Lung (tissue), 12 donors: ENCODE data around the gene FAM13B. TPM values are rescaled to one million over a fixed set of nuclear protein-coding genes. Genes with fewer than 3 reads are reported as not detected.

ENCODE experiments used
- ATAC-seq: fragments of 200-7000 bp; cut with Tn5 transposase; one replicate; pipeline ENCODE4 v1.9.1; 2020; ENCODE audit warnings: moderate number of reproducible peaks; ENCODE audit not compliant: insufficient read depth, low FRiP score
- DNase-seq, 3 donors: peaks; one replicate each; pipeline ENCODE4 v3.0.0-alpha.2; 2013 to 2017
- H3K27ac ChIP-seq, 2 donors: one replicate each; pipeline ENCODE4 v1.5.1; 2013; ENCODE audit warnings: mild to moderate bottlenecking in 2 of 2, moderate library complexity in 2 of 2, control low read depth in 1 of 2, inconsistent platforms in 1 of 2, low read depth in 1 of 2, low read length in 1 of 2
- H3K27me3 ChIP-seq, 3 donors: one replicate each; pipeline ENCODE4 v1.5.1; 2013; ENCODE audit warnings: low read length in 2 of 3; ENCODE audit not compliant: control insufficient read depth in 3 of 3, insufficient read depth in 3 of 3
- H3K36me3 ChIP-seq, 4 donors: one replicate each; pipeline ENCODE4 v1.5.1; 2013; ENCODE audit warnings: low read length in 4 of 4, mild to moderate bottlenecking in 1 of 4, moderate library complexity in 1 of 4; ENCODE audit not compliant: control insufficient read depth in 4 of 4, insufficient read depth in 4 of 4
- H3K4me1 ChIP-seq, 5 donors: one replicate each; pipeline ENCODE4 v1.5.1; 2013; ENCODE audit warnings: low read length in 5 of 5, mild to moderate bottlenecking in 2 of 5, moderate library complexity in 1 of 5; ENCODE audit not compliant: control insufficient read depth in 5 of 5, insufficient read depth in 5 of 5
- H3K4me3 ChIP-seq: one replicate; pipeline ENCODE4 v1.5.1; 2013; ENCODE audit warnings: mild to moderate bottlenecking, control low read depth, moderate library complexity
- H3K9ac ChIP-seq, 2 donors: one replicate each; pipeline ENCODE4 v1.5.1; 2013; ENCODE audit warnings: low read length in 2 of 2, control low read depth in 1 of 2; ENCODE audit not compliant: insufficient read depth in 1 of 2
- H3K9me3 ChIP-seq, 4 donors: one replicate each; pipeline ENCODE4 v1.5.1; 2013; ENCODE audit warnings: low read length in 3 of 4, mild to moderate bottlenecking in 1 of 4, moderate library complexity in 1 of 4; ENCODE audit not compliant: control insufficient read depth in 4 of 4, insufficient read depth in 3 of 4
- CTCF ChIP-seq: IDR thresholded peaks from 2 replicates; pipeline ENCODE4 v1.5.1; 2012; ENCODE audit warnings: mild to moderate bottlenecking; ENCODE audit errors: control extremely low read depth, extremely low read depth
- WGBS, 2 donors: extraction: QIAGEN DNeasy Blood & Tissue Kit; methylation state at CpG; one replicate each; pipeline ENCODE4 v1.1.7; 2013; 5-methylcytosine and 5-hydroxymethylcytosine counted together
- polyA plus RNA-seq, 2 donors: library from polyadenylated mRNA; stranded (reverse); fragments of 200-250 nt; gene quantifications; one replicate each; pipeline ENCODE4 v1.2.1, GENCODE V29; 2013
- total RNA-seq, 2 donors: library from RNA; depleted of rRNA in 1 of 2; stranded (reverse); fragments of >200 nt in 1 of 2; gene quantifications; one replicate each; pipeline ENCODE4 v1.2.1, GENCODE V29; 2014 to 2021
- donor health status: control.
- donor health status: control.
- donor health status: Bipolar disorder and iron deficiency.
- donor health status: healthy.
- donor health status: DM: yes; HTN: yes; CAD: no.

FAM13B gene
- total and polyA plus RNA-seq, 4 donors = 7.6 to 63.6 (median 23.4) TPM

GRCh38 chr5:138021771-138022170 lies 11.1 kb downstream of the FAM13B start:
- WGBS, 2 donors = 0 to 29% methylated on average over 1 of the region's 1 CpG
- Histone ChIP-seq H3K4me3 (no peak overlapping the region), H3K27ac (no peak overlapping the region), H3K9me3 (no peaks in the 10 kb centered on the region), H3K36me3 (peaks cover 7 to 16% (median 10%) of the 10 kb centered on the region in 4 donors), H3K9ac (no peak overlapping the region), H3K4me1 (peaks cover 0 to 23% (median 0%) of the 10 kb centered on the region in 5 donors), H3K27me3 (no peaks in the 10 kb centered on the region)
- ATAC-seq (no peak), DNase-seq (no peak)
- no peak for TF ChIP-seq CTCF

- Histone ChIP-seq H3K36me3 (peaks cover 6 to 17% (median 12%) of the 10 kb centered on the region in 4 donors), H3K9me3 (no peaks in the 10 kb centered on the region), H3K9ac (no peak overlapping the region), H3K4me1 (peaks cover 0 to 16% (median 0%) of the 10 kb centered on the region in 5 donors), H3K4me3 (no peak overlapping the region), H3K27ac (no peak overlapping the region), H3K27me3 (no peaks in the 10 kb centered on the region)
- DNase-seq (no peak), ATAC-seq (no peak)
- no peak for TF ChIP-seq CTCF
- 46 to 71% methylated on average over 3 of the region's 3 CpGs for WGBS, 2 donors
These were observed 14.0 kb downstream of the FAM13B start for GRCh38 chr5:138018849-138019248.

- Histone ChIP-seq H3K9ac (no peak overlapping the region), H3K4me3 (no peak overlapping the region), H3K4me1 (peaks cover 0 to 6% (median 0%) of the 10 kb centered on the region in 5 donors), H3K9me3 (no peaks in the 10 kb centered on the region), H3K36me3 (peaks cover 6 to 21% (median 13%) of the 10 kb centered on the region in 4 donors), H3K27ac (no peak overlapping the region), H3K27me3 (no peaks in the 10 kb centered on the region)
- no peak for TF ChIP-seq CTCF
- ATAC-seq (no peak), DNase-seq (no peak)
- 97 to 99% methylated on average over 2 of the region's 2 CpGs for WGBS, 2 donors
These were observed 17.0 kb downstream of the FAM13B start for GRCh38 chr5:138015916-138016315.

- H3K4me1 ChIP-seq = no peaks in the 10 kb centered on the region
- no peak for ATAC-seq
- H3K36me3 ChIP-seq = peaks cover 6 to 22% (median 12%) of the 10 kb centered on the region in 4 donors
These were observed 20.9 kb downstream of the FAM13B start for GRCh38 chr5:138011991-138012390.

More at GRCh38 chr5:138011991-138012390, 20.9 kb downstream of the FAM13B start:
- Histone ChIP-seq H3K4me3 (no peak overlapping the region), H3K27ac (no peak overlapping the region), H3K9ac (no peak overlapping the region), H3K27me3 (no peaks in the 10 kb centered on the region), H3K9me3 (no peaks in the 10 kb centered on the region)
- DNase-seq = no peak
- TF ChIP-seq CTCF = no peak
